T-helper 2 cell treated with Interferon-gamma antibody and Interleukin-4, amounts not matched to agents 100 ng/mL and 5 ng/mL, for 36 hours (primary cell): Measurements from ENCODE around the gene TRIP12. TPM values are rescaled to one million over a fixed set of nuclear protein-coding genes. Genes with fewer than 3 reads are reported as not detected.
"Not testable (repeated sequence)": the region's sequence is repeated elsewhere in the genome, so short reads cannot be mapped to it uniquely, and the experiment has no call there.

Experiments used
- intact Hi-C: fragments of 100-400 bp; cut with micrococcal nuclease; formaldehyde crosslinking; loops from one replicate; pipeline ENCODE4 v1.15.1; 2023
- total RNA-seq: library from RNA; stranded (reverse); gene quantifications from 2 replicates; pipeline ENCODE4 v1.2.3, GENCODE V29; 2022

Gene TRIP12
- total RNA-seq, 1 donor from 2014 or later = 233 TPM

DNA sequence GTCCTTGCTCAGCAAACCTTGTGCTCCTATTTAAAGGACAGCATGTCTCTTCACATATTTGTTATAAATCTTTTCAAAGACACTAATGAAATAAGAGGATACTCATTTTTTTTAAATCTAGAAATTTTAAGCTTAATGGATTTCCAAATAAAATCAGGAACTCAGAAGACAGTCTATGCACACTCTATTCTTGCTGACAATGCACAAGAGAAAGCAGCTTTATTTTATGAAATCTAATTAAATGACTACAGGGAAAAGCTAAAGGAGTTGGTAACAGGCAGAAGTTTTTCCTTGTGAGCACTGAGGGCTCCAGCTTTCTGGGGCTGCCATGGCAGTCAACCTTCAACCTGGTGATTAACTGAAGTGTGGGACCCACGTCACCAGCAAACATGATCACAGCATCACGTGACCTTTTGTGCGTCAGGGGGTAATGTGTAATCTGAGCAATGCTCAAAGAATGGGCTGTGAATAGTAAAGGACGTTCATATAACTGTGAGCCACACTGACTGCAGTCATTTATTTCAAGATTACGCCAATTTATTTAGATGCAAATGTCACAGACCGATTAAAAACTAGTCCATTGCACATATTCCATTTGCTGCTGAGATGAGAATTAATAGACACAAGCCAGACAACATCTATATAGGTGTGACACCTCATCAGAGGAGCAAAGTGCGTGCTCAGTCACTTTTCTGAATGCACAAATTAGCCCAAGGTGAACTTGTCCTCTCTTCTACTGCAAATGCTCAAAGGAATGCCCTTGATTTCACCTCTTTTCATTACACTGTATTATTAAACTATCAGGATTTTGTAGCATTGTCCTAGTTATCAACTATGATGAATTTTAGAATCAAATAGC lies 195.9 kb downstream of the TRIP12 start:
- intact Hi-C loops = no loop called here

DNA sequence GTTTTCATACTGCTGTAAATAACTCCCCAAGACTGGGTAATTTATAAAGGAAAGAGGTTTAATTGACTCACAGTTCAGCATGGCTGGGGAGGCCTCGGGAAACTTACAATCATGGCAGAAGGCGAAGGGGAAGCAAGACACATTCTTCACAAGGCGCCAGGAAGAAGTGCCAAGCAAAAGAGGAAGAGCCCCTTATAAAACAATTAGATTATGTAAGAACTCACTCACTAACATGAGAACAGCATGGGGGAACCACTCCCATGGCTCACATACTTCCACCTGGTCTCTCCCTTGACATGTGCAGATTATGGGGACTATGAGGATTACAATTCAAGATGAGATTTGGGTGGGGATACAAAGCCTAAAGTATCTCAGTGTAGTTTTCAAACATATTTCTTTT lies 198.6 kb downstream of the TRIP12 start:
- intact Hi-C loops = not testable (repeated sequence)

DNA sequence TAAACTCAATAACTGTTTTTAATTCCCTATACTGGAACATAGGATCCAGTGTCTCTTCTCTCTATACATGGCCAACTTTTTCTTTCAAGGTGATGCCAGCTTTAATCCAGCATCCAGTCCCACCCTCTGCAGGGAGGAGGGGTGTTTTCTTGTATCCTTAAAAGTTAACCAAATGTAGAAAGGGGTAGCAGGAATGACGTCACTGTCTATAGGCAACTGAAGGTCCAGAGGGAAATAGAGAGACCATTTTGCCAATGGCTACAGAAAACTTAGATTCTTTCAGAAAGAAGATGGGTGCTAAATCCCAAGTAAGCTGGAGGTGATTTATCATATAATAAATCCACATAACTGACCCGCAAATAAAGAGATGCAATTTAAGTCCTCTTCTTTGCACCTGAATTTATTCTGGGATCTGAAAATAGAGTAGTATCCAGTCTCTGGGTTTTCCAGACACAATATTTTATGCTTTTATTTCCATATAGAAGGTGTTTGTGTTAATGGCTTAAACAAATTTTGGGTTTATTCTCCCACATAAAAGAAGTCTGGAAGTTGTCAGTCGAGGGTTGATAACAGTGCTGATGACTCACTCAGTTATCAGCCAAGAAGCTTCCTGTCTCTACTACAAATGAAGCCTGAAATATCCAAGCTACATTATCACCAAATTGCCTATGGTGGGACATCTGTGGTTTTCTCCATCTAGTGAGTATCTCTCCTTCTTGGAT lies 201.7 kb downstream of the TRIP12 start:
- intact Hi-C loops = loop anchor here (10.0 kb wide), 1 partner anchor 1825 kb away; no protein-coding TSS in a partner anchor

DNA sequence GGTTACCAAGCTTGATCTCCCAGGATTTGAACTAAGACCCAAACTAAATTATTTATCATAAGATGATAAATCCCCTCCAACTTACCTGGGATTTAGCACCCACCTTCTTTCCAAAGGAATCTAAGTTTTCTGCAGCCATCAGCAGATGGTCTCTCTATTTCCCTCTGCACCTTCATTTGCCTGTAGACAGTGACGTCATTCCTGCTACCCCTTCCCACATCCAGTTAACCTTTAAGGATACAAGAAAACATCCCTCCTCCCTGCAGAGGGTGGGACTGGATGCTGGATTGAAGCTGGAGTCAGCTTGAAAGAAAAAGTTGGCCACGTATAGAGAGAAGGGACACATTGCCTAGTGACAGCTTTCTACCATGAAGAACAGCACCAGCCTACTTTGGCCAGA lies 203.8 kb downstream of the TRIP12 start:
- intact Hi-C loops = loop anchor here (10.0 kb wide), 1 partner anchor 1823 kb away; no protein-coding TSS in a partner anchor

DNA sequence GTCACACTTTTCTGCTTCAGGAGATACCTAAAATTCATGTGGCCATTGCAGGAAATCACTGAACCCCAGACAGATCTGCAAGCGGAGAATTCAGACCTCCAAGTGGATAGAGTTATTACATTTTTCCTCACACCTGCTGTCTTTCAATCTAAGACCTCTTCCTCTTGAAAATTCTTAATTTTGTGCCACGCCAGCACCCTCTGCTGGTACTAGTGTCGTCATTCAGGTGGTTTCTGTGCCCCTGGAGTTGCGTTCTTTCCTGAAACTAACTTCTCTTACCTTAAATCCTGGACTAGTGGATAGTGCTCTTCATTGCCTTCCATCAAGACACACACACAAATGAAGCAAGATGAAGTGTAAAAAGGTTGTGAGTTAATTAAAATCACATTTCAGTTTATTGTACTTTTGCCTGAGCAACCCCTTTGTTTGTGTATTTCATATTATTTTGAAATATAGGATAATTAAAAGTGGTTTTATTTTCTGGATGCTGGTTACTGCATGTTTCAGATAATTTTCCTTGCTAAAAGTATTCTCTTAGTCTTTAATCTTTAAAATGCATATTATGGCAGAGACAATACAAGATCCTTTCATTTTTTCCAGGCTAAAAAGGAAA lies 205.8 kb downstream of the TRIP12 start:
- intact Hi-C loops = loop anchor here (10.0 kb wide), 1 partner anchor 1821 kb away; no protein-coding TSS in a partner anchor

DNA sequence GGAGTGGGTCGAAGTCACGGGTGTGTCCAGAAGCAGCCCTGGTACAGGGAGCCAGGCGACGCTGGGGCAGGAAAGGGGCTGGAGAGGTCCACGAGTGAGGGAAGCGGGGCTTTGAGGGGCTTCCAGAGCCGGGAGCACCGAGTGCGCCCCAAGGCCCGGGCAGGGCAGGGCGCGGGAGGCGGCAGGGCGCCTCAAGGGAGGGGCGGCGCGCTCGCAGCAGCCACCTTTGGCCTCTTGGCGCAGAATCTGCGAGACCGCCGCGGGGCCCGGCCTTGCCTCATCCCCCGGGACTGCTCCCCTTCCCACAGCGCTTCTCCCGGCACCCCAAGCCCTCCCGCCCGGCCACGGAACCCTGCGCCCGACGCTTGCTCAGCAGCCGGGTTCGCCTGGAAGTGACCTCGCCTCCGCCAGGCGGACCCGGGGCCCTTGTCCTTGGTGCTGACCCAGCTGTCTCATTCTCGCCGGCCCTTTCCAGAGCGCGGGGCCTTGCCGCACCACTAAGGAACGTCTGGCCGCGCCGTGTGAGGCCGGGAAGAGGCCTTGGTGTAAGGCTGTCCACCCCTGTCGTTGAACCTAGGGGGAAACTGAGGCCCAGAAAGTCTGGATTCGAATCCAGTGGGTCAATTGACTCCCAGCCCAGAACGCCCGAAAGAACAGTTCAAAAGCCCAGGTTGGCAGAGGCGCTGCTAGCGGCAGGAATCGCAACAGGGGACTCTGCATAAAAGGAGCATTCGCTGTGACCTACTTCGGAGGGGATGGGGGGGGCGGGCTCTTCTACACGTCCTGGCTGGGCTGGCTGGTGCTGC lies 206.9 kb downstream of the TRIP12 start:
- intact Hi-C loops = loop anchor here (10.0 kb wide), 1 partner anchor 1820 kb away; no protein-coding TSS in a partner anchor

DNA sequence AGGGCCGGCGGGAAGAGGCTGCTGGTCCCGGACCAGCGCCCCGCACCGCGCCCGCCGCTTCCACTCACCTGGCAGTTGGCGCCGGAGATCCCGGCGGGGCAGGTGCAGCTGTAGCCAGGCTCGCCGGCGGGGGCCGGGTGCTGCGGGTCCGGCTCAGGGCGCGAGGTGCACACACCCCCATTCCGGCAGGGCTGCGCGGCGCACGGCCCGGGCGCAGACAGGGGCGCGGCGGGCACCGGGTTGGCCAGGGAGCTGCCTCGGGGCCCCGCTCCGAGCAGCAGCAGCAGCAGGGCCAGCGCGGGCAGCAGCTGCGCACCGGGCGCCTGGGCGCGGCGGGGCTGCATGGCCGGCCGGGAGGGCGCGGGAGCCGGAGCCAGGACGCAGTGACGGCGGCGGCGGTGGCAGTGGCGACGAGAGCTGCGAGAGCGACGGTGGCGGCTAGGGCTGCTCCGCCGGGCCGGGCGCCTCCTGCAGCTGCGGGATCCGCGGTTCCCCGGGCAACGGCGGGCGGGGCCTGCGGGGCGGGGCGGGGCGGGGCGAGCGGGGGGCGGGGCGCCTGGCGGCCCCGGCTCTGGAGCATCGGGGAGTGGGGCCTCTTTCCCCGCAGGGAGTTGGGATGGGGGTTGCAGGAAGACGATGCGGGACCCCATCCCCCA lies 207.6 kb downstream of the TRIP12 start, which contains the start of gene DNER:
Gene DNER, minus strand, starts transcription at position 476 of the 656 bp plus-strand sequence. Its CDS starts 132 bp downstream, at position 344.
- intact Hi-C loops = loop anchor here (10.0 kb wide), 1 partner anchor 1819 kb away; no protein-coding TSS in a partner anchor

Other genes starting within 250 kb of the TRIP12 start
- gene DNER, start 207.5 kb downstream of the TRIP12 start, total RNA-seq = not detected in 2 replicates
- gene FBXO36, start 494 bp upstream of the TRIP12 start, total RNA-seq = 0.41 and 0.52 TPM in 2 replicates
- gene SLC16A14, start 146.9 kb upstream of the TRIP12 start, total RNA-seq = 1.5 and 1.7 TPM in 2 replicates